Mesothelial cell of epicardium (in vitro differentiated cells): Measurements from ENCODE around the gene MTA2. TPM values are rescaled to one million over a fixed set of nuclear protein-coding genes. Genes with fewer than 3 reads are reported as not detected.

Source experiments
- DNase-seq, 2 experiments: peaks; one replicate each; pipeline ENCODE4 v3.0.0; 2021; ENCODE audit warnings: low spot score in 2 of 2; ENCODE audit not compliant: unreplicated experiment in 2 of 2
- H3K27ac Mint-ChIP-seq: 2 replicates; pipeline ENCODE4 v1.8.0; 2021; ENCODE audit warnings: mixed read lengths
- H3K27me3 Mint-ChIP-seq: 2 replicates; pipeline ENCODE4 v1.8.0; 2021; ENCODE audit warnings: low read depth, mixed read lengths
- H3K36me3 Mint-ChIP-seq: 2 replicates; pipeline ENCODE4 v1.8.0; 2021; ENCODE audit warnings: mixed read lengths
- H3K4me1 Mint-ChIP-seq: 2 replicates; pipeline ENCODE4 v1.8.0; 2021; ENCODE audit warnings: mixed read lengths
- H3K4me3 Mint-ChIP-seq: 2 replicates; pipeline ENCODE4 v1.8.0; 2021; ENCODE audit warnings: mild to moderate bottlenecking, moderate library complexity, mixed read lengths
- H3K9me3 Mint-ChIP-seq: 2 replicates; pipeline ENCODE4 v1.8.0; 2021; ENCODE audit warnings: mixed read lengths
- CTCF ChIP-seq: fragments of 200-600 bp; sonication (generic); IDR thresholded peaks from one replicate; pipeline ENCODE4 v1.5.0; 2021; ENCODE audit warnings: antibody characterized with exemption; ENCODE audit not compliant: unreplicated experiment
- total RNA-seq: library from RNA; stranded (reverse); gene quantifications from 3 replicates; pipeline ENCODE4 v1.2.1, GENCODE V29; 2021

MTA2 gene
- total RNA-seq, 1 donor from 2014 or later = 126 TPM

- Mint-ChIP-seq H3K27ac (no peak overlapping the region), H3K36me3 (peaks cover 28% of the 10 kb centered on the region), H3K9me3 (no peaks in the 10 kb centered on the region), H3K4me3 (no peak overlapping the region), H3K4me1 (peaks cover 11% of the 10 kb centered on the region), H3K27me3 (no peaks in the 10 kb centered on the region)
- no peak for DNase-seq
- no peak for TF ChIP-seq CTCF
Observed at GRCh38 chr11:62580959-62581715, 20.5 kb downstream of the MTA2 start.

GRCh38 chr11:62579252-62579651, 22.4 kb downstream of the MTA2 start:
- no peak for DNase-seq
- Mint-ChIP-seq H3K9me3 (no peaks in the 10 kb centered on the region), H3K27ac (no peak overlapping the region), H3K4me1 (peaks cover 25% of the 10 kb centered on the region), H3K27me3 (no peaks in the 10 kb centered on the region), H3K36me3 (peaks cover 25% of the 10 kb centered on the region), H3K4me3 (no peak overlapping the region)
- TF ChIP-seq CTCF = no peak

- Mint-ChIP-seq H3K27me3 (no peaks in the 10 kb centered on the region), H3K27ac (no peak overlapping the region), H3K4me1 (peaks cover 28% of the 10 kb centered on the region), H3K4me3 (no peak overlapping the region), H3K36me3 (peaks cover 22% of the 10 kb centered on the region), H3K9me3 (no peaks in the 10 kb centered on the region)
- no peak for DNase-seq
- TF ChIP-seq CTCF = no peak
Observed at GRCh38 chr11:62578541-62578940, 23.1 kb downstream of the MTA2 start.

GRCh38 chr11:62577046-62577714, 24.5 kb downstream of the MTA2 start:
- Mint-ChIP-seq H3K36me3 (peaks cover 17% of the 10 kb centered on the region), H3K4me1 (peaks cover 38% of the 10 kb centered on the region), H3K27ac (peak overlapping the region; percentile 55), H3K9me3 (no peaks in the 10 kb centered on the region), H3K4me3 (no peak overlapping the region), H3K27me3 (no peaks in the 10 kb centered on the region)
- no peak for TF ChIP-seq CTCF
- DNase-seq = no peak

- peaks cover 52% of the 10 kb centered on the region for H3K4me1 Mint-ChIP-seq
- H3K27ac Mint-ChIP-seq = peak overlapping the region; percentile 99
- DNase-seq = no peak
- H3K9me3 Mint-ChIP-seq = no peaks in the 10 kb centered on the region
- peak overlapping the region; percentile 97 for H3K4me3 Mint-ChIP-seq
- H3K27me3 Mint-ChIP-seq = no peaks in the 10 kb centered on the region
- TF ChIP-seq CTCF = no peak
- peaks cover 22% of the 10 kb centered on the region for H3K36me3 Mint-ChIP-seq
Observed at GRCh38 chr11:62575837-62576236, 25.8 kb downstream of the MTA2 start.
